HG03342 (cell line): ENCODE measurements around the gene DSG4.

Source experiments
- ATAC-seq: cut with Tn5 transposase; IDR thresholded peaks from one replicate; pipeline ENCODE4 v1.9.1; 2021; ENCODE audit warnings: mild to moderate bottlenecking, moderate library complexity; ENCODE audit not compliant: unreplicated experiment

DSG4 gene

DNA sequence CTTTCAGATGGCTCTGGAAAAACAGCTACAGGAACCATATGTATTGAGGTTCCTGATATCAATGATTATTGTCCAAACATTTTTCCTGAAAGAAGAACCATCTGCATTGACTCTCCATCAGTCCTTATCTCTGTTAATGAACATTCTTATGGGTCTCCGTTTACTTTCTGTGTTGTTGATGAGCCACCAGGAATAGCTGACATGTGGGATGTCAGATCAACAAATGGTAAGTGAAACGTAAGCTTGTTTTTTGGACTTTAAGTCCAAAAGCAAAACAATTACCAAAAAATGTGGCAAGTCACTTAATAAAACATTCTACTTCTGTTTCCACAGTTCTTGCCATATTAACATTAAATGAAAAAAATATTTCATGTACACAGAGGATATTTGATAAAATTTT is 26.8 kb downstream of the DSG4 start:
- ATAC-seq, result no peak

DNA sequence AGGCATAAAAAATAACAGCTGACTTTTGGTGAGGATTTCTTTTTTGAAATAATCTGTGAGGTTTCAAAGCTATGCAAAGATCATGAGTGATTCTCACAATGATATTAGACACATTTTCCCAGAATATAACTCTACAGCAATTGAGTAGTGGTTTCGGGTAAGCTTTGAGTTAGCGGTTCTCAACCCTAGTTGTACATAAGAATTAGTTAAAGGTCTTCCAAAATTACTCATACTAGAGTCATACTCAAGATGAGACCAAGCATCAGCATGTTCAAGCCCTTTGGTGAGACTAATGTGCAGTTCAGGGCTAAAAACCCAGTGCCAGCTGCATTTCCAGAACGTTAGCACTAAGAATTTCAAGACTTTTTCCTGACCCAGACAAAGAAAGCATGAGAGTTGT is 31.1 kb downstream of the DSG4 start:
- ATAC-seq, result no peak

DNA sequence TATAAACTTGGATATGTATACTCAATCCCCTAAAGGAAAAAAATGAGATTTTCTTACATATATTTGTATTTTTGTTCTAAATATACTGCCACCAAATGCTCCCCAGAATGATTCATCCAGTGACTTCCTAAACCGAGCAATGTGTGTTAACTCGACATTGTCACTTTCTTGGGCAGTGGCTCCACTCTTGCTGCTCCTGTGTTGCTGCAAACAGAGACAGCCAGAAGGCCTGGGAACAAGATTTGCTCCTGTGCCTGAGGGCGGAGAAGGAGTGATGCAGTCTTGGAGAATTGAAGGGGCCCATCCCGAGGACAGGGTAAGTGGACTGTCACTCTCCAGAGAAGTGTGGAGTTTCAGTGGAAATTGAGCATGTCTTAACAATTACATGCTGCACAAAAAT is 32.7 kb downstream of the DSG4 start:
- ATAC-seq, result no peak

DNA sequence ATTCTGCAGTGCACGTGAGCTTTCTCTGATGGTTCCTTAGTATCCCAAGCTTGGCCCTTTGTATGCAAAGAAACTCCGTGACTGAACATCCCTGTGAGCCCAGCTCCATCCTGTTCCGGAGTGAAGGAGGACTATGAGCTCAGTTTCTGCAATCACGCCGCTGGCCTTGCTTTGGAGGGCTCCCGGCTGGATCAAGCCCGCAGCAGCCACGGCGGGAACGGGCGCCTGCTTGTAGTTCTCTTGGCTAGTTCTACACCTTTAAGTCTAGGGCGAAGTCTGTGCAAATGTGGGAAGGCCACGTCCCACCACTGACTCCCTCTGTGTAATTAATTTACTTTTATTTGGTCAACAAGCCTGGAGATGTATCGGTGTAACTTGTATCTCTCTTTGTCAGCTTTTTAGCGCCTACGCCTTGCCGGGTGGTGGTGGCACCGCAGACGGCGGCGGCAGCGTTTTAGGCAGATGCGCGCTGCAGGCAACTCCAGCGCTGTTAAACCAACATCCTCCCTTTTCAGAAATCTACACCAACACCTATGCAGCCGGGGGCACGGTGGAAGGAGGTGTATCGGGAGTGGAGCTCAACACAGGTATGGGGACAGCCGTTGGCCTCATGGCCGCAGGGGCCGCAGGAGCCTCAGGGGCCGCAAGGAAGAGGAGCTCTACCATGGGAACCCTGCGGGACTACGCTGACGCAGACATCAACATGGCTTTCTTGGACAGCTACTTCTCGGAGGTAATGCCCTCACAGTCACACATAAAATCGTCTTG is 34.3 kb downstream of the DSG4 start:
- no peak for ATAC-seq

- ATAC-seq, result no peak
Observed at GRCh38 chr18:31413137-31413536, 36.6 kb downstream of the DSG4 start.

- ATAC-seq, result no peak
Observed at GRCh38 chr18:31417850-31418249, 41.3 kb downstream of the DSG4 start.

- ATAC-seq, result no peak
Observed at GRCh38 chr18:31419457-31419932, 42.9 kb downstream of the DSG4 start.

- no peak for ATAC-seq
Observed at GRCh38 chr18:31420032-31420431, 43.5 kb downstream of the DSG4 start.

DNA sequence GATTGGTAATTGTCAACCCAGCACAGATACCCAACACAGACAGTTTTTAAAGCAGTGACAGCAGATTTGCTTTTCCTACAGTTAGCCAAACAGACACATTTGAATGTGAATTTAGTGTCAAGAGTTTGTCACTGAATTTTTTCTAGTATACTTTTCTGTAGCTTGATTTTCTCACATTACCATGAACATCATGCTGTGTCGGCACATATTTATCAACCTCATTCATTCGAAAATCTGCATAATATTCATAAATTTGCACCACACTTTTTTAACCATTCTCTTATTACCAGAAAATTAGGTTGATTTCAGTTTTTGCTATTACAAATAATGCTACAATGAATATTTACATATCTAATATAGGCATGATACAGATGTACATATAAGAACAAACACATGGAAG is 43.9 kb downstream of the DSG4 start:
- no peak for ATAC-seq

DNA sequence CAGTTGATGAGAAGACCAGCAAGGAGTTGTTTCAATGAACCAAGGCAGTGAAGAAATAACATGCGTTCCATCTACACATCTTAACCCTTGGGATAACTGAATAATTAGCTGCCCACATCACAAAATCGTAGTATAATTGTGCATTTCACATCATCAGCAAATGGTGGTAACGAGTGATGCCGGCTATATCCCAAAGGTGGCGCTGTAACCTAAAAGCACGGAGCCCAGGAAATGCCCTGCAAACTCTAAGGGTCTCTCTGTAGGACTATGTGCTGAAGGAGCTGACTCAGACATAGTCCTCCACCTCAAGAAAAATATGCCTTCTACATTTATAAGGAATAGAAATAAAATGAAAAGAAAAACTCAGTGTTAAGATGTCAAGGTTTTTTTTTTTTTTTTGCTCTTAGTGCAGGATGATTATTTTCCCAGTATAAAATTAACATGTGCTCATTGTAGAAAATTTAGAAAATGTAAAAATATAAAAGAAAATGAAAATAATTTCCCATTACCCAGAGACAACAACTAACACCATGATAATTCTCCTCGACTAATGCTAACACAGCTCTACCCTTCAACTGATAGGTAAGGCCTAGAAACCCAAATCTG is 47.9 kb downstream of the DSG4 start:
- ATAC-seq, result peak; percentile 90

DNA sequence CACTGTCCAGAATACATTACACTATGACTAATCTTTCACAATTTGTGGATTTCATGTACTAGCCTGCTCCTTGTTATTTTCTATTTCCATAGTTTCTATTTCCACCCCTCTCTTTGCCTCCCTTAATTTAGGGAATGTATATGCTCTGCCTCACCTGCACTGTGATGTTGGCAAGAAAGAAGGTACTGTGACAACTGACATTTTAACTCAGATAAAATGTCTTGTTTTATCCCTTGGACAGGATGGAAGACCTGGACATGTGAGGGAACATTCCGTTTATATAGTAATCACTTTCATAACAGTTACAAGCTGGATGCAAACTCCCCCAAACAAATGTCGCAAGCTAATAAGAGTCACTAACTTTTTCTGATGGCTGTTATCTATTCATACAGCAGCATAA is 49.4 kb downstream of the DSG4 start:
- no peak for ATAC-seq

DNA sequence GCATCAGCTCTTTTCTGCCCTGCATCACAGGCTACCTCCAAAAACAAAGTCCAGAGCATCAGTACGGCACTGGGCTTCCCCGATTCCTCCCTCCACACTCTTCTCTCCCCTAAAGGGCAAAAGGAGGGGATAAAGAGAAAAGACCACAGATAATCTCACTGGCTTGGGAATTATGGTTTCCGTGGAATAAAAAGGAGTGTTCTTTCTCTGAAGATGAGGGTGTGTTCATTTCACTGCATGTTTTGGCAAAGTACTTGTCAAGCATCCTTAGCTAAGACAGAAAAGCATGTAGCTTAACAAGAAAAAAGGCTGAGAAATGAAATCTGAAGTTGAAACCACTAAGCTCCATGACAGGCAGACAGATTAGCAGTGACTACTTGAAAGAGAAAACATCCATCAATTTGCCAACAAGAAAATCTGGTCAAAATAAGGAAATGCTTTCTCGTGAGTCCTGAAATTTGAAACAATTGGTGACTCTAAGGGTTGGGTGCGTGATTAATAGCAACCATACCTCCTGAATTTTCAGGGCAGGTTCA is 50.4 kb downstream of the DSG4 start:
- no peak for ATAC-seq

DNA sequence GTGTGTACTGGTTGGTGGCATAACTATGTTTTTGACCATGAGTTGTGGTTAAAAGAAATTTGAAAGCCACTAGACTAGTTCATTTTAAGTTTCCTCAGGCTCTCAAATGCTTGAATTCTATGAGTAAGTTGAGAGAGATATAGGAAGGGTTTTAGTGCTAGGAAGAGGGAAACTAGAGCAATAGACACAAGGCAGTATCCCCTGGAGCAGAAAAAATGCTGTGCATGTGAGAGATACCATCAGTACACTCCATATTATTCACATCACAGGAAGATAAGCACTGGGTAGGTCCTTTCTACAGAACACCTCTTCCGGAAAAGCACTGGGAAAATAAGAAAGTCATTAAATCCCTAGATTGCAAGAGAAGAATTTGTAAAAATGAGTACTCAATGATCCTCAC is 51.6 kb downstream of the DSG4 start:
- ATAC-seq, result no peak

DNA sequence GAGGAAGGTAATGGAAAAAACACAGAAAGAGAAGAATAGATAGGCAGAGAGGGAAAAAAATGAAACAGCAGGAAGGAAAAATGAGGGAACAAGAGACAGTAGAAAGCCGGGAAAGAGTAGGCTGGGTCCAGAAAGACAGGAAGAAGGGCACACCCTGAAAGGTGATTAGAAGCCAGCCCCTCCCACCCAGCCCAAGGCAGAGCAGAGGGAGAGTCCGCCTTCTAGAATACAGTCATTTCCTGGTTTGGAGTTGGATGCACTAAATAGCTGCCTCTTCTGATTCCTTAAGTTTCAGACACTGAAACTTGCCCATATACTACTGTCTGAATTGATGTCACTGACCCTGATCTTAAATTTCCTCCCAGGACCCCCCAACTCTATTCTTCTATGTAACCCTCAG is 53.0 kb downstream of the DSG4 start:
- ATAC-seq, result no peak

DNA sequence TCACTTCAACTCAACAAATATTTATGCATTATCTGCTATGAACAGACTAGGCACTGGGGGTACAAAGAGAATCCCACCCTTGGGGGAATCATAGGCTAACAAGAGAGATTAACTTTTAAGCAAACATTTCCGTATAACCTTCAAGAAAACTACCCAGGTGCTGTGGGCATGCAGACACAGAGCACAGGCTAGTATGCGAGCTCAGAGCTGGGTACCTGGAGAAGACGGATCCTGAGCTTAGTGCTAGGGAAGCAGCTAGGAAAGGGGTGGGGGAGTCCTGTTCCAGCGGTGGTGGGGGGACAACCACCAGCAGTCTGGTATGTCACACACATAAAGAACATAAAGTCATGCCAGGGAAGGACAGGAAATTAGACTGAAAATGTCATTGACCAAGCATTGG is 53.5 kb downstream of the DSG4 start:
- ATAC-seq, result no peak

DNA sequence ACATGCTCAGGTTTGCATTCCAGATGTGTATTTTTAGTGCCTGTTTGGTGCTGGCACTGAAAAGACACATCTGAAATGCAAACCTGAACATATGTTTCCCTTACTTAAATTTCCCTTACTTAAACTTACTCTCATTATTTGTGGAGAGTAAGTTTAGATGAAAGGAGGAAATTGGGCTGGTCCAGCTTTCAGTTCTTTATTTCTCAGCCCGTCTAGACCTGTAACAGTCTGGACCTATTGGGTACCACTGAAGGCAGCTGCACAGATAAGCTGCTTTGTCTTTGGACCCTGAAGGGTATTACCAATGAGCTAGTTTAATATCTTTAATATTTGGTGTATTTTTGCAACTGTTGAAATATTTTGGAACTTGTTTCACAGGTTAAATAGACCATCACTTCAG is 54.0 kb downstream of the DSG4 start:
- no peak for ATAC-seq

GRCh38 chr18:31432316-31432715 is 55.7 kb downstream of the DSG4 start:
- ATAC-seq, result no peak

GRCh38 chr18:31436825-31437224 is 60.2 kb downstream of the DSG4 start:
- no peak for ATAC-seq

GRCh38 chr18:31438402-31438801 is 61.8 kb downstream of the DSG4 start:
- peak; percentile 51 for ATAC-seq

DNA sequence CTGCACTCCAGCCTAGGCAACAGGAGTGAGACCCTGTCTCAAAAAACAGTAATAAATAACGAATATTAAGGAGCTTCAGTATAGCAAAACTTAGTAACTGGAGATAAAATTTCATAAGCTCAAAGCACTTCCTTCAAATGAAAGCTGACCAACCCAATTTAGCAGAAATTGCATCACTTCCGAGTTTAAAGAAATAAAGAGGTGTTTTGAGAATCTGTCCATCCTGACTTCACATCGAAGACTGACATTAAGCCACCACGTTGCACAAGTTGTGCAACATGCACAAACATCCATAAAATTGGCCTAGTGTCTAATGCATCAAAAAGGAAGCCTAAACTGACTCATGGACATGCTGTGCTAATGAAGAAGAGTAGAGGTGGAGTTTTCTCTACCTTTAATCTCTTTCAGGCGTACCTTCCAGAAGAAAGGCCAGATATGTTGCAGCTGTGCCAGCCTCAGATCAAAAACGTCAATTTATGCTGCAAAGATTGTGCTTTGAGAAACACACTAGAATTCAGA is 63.3 kb downstream of the DSG4 start:
- no peak for ATAC-seq

DNA sequence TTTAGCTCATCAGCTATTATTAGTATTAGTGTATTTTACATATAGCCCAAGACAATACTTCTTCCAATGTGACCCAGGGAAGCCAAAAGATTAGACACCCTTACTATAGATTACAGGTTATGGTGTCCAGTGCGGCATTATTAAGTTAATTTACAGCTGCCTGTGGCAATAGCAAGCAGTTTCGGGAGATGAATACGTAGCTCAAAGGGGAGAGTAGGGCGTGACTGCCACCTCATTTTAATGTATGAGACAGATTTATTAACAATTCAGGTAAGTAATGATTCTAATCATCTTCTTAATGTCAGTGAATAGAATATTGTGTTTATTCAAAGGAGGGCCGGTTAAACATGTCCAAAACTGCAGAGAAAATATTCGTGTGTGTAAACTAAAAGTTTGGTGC is 64.2 kb downstream of the DSG4 start:
- no peak for ATAC-seq

DNA sequence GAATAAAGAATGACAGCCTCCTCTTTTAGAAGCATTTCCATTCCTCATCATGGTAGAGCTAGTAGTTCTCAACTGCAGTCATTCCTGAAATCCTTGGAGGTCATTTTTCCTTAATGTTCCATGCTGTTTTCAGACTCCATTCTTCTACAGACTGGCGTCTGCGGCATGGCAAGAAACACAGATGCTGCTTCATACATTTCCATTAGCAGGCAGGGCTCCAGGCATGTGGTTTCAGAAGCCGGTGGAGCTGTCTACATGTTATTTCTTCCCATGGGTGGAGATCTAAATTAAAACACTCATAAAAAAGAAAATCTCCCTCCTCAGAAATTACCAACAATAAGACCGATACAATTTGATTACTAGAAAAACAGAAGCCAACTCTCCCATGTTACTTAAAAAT is 64.9 kb downstream of the DSG4 start:
- ATAC-seq, result no peak
